Measurements from ENCODE around the gene TUBB2B. TPM values are rescaled to one million over a fixed set of nuclear protein-coding genes. Genes with fewer than 3 reads are reported as not detected.

TUBB2B gene
- total RNA-seq, 1 donor from 2014 or later = 158 TPM

DNA sequence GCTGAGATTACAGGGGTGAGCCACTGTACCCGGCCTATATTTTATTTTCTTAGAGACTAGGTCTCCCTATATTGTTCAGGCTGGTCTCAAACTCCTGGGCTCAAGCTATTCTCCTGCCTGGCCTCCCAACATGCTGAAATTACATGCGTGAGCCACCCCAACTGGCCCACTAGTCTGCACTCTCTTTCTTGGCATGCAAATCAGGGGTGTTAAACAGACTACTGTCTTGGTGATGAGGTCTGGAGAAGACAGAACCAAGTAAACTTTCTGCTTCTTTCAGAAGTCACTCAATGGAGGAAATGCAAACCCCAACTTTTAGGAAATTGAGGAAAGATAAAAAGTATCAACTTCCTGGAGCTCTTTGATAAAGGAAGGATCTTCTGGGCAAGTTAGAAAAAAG is 8.0 kb upstream of the TUBB2B start:
- Mint-ChIP-seq H3K27ac (no peak overlapping the region), H3K27me3 (peaks cover 48% of the 10 kb centered on the region), H3K4me1 (ENCODE audit: unreplicated experiment) (peaks cover 29% of the 10 kb centered on the region), H3K9me3 (no peaks in the 10 kb centered on the region), H3K4me3 (no peak overlapping the region), H3K36me3 (no peaks in the 10 kb centered on the region)
- TF ChIP-seq, protein P1, sequence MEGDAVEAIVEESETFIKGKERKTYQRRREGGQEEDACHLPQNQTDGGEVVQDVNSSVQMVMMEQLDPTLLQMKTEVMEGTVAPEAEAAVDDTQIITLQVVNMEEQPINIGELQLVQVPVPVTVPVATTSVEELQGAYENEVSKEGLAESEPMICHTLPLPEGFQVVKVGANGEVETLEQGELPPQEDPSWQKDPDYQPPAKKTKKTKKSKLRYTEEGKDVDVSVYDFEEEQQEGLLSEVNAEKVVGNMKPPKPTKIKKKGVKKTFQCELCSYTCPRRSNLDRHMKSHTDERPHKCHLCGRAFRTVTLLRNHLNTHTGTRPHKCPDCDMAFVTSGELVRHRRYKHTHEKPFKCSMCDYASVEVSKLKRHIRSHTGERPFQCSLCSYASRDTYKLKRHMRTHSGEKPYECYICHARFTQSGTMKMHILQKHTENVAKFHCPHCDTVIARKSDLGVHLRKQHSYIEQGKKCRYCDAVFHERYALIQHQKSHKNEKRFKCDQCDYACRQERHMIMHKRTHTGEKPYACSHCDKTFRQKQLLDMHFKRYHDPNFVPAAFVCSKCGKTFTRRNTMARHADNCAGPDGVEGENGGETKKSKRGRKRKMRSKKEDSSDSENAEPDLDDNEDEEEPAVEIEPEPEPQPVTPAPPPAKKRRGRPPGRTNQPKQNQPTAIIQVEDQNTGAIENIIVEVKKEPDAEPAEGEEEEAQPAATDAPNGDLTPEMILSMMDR (conservative IDR thresholded peaks at IDR 0.05) = no peak
- DNase-seq (ENCODE audit: extremely low spot score, unreplicated experiment) = no peak

DNA sequence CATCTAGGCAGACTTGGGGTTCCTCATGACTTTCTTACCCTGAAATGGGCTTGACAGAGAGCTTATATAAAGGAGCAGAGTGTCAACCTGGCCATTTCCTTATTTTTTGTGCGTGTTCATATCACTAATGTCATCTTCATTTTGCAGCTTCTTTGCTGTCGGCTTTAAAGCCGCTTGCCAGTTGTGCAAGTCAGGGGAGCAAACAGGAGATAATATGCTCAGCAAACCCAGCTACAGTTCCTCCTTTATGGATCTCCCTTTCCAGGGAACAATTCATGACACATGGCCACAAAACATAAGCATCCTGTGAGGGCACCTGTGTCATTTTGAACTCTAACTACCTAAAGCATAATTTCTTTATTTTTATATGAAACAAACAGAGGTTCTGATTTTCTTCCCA is 6.5 kb upstream of the TUBB2B start:
- Mint-ChIP-seq H3K4me1 (ENCODE audit: unreplicated experiment) (peaks cover 37% of the 10 kb centered on the region), H3K27me3 (peaks cover 54% of the 10 kb centered on the region), H3K36me3 (no peaks in the 10 kb centered on the region), H3K4me3 (peak overlapping the region; percentile 32), H3K9me3 (no peaks in the 10 kb centered on the region), H3K27ac (no peak overlapping the region)
- TF ChIP-seq, protein P1 (conservative IDR thresholded peaks at IDR 0.05) = no peak
- no peak for DNase-seq (ENCODE audit: extremely low spot score, unreplicated experiment)

DNA sequence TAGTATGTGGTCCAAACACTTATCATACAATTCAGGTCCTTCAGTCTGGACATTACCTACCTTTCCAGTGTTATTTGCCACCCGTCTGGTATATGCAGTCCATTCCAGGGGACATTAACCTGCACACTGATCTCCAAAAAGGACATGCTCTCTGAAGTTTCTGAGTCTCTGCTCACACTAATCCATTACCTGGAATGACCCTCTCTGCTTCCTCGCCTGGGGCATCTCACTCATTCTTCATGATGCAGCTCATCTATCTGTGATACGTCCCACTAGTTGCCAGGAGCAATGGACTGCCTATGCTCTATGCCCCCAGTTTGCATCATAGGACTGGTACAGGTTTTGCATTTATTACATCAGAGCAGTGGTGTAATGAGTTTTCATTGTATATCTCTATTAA is 5.9 kb upstream of the TUBB2B start:
- TF ChIP-seq, protein P1 (conservative IDR thresholded peaks at IDR 0.05) = no peak
- no peak overlapping the region for H3K27ac Mint-ChIP-seq
- H3K4me1 Mint-ChIP-seq (ENCODE audit: unreplicated experiment) = peaks cover 40% of the 10 kb centered on the region
- peaks cover 58% of the 10 kb centered on the region for H3K27me3 Mint-ChIP-seq
- DNase-seq (ENCODE audit: extremely low spot score, unreplicated experiment) = no peak
- H3K4me3 Mint-ChIP-seq = peak overlapping the region; percentile 54
- no peaks in the 10 kb centered on the region for H3K9me3 Mint-ChIP-seq
- no peaks in the 10 kb centered on the region for H3K36me3 Mint-ChIP-seq

DNA sequence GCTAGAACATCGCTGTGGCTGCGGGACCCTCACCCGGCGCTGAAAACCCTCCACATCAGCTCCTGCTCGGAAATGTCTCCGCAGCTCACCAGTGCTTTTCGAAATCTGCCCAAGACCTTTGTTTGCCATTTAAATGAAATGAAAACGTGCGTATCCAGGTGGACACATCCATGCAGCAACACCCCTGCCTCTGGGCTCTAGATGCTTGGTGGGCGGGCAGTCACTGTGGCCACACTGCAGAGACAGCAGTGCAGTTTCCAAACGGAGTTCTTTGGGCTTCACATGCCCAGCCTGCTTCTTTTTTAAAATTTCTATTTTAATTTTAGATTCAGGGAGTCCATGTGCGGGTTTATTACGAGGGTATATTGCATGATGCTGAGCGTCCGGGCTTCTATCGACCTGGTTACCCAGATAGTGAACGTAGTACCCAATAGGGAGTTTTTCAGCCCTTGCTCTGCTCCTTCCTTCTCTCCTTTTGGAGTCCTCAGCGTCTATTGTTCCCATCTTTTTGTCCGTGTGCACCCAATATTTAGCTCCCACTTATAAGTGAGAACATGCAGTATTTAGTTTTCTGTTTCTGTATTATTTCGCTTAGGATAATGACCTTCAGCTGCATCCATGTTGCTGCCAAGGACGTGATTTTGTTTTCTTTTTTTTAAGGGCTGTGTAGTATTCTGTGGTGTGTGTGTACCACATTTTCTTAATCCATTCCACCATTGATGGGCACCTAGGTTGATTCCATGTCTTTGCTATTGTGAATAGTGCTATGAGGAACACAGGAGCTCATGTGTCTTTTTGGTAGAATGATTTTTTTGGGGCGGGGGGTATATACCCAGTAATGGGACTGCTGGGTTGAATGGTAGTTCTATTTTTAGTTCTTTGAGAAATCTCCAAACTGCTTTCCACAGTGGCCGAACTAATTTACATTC is 4.8 kb upstream of the TUBB2B start:
- peaks cover 40% of the 10 kb centered on the region for H3K4me1 Mint-ChIP-seq (ENCODE audit: unreplicated experiment)
- H3K9me3 Mint-ChIP-seq = no peaks in the 10 kb centered on the region
- H3K36me3 Mint-ChIP-seq = no peaks in the 10 kb centered on the region
- H3K27me3 Mint-ChIP-seq = peaks cover 59% of the 10 kb centered on the region
- peak overlapping the region; percentile 96 for H3K4me3 Mint-ChIP-seq
- no peak for DNase-seq (ENCODE audit: extremely low spot score, unreplicated experiment)
- H3K27ac Mint-ChIP-seq = peak overlapping the region; percentile 88
- TF ChIP-seq, protein P1 (conservative IDR thresholded peaks at IDR 0.05) = no peak

DNA sequence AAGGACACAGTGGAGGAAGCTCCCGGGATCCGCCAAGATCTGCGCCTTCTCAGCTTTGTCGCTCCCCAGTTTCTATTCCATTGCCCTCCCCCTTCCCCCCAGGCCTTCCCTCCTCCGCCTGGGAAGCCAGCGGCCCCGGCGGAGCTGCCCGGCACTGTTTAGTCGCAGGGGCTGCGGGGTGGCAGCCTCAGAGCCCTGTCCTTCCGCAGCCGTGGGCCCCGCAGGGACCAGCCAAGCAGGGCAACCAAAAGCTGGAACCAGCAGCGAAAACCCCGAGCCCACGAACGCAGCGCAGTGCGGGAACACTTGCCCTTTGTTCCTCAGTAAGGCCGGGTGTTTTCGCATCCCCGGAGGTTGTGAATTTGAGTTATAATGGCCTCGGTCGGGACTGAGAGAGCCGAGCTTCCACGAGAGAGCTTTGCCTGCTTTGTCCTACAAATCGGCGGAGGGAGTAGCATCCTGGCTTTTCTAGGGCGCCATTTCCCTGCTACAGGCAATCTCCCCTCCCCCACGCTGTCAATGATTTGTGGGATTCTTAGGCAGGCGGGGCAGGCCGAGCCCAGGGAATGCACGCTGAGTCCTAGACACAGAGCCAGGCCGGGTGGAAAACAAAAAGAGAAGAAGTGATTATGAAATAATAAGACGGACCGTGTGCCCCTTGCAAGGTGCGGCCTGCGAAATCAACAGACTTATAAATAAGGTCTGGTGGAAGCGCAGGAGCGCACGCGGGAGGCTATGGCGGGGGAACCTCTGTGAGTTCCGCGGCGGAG is 4.0 kb upstream of the TUBB2B start:
- H3K27ac Mint-ChIP-seq = peak overlapping the region; percentile 88
- no peaks in the 10 kb centered on the region for H3K9me3 Mint-ChIP-seq
- H3K4me3 Mint-ChIP-seq = peak overlapping the region; percentile 96
- TF ChIP-seq, protein P1 (conservative IDR thresholded peaks at IDR 0.05) = no peak
- no peaks in the 10 kb centered on the region for H3K36me3 Mint-ChIP-seq
- H3K27me3 Mint-ChIP-seq = peaks cover 63% of the 10 kb centered on the region
- peak; percentile 86 for DNase-seq (ENCODE audit: extremely low spot score, unreplicated experiment)
- H3K4me1 Mint-ChIP-seq (ENCODE audit: unreplicated experiment) = peaks cover 40% of the 10 kb centered on the region
